ENCODE results near the gene SERPINI1. TPM values are rescaled to one million over a fixed set of nuclear protein-coding genes. Genes with fewer than 3 reads are reported as not detected.

The SERPINI1 gene
- total and polyA plus RNA-seq, 9 of the 15 experiments (the other 6 are each of a cell fraction or from before 2014, with no cell fraction given): 1.6 to 9.9 (median 3.5) TPM

DNA sequence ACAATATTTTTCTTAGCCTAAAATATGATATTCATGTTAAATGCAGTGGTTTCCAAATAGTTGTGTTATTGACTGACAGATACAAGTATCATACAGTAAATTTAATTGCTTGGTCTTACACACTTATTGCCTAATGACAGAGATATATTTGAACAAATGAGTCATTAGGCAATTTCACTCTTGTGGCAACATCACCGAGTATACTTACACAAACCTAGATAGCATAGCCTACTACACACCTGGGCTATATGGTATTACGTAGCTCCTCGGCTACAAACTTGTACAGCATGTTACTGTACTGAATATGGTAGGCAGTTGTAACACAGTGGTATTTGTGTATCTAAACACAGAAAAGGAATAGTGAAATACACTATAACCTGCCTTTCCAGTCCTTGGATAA, 50.3 kb downstream of the SERPINI1 start:
- no peak overlapping the region for H3K9ac ChIP-seq (ENCODE audit: insufficient read depth in 1 of 2, low read depth in 2 of 2, low read length in 2 of 2)
- H3K4me2 ChIP-seq (ENCODE audit: insufficient read depth, low read length): no peak overlapping the region
- H2AFZ ChIP-seq (ENCODE audit: low read depth, low read length): no peak overlapping the region
- H3K9me1 ChIP-seq (ENCODE audit: control insufficient read depth, insufficient read depth, low read length): no peaks in the 10 kb centered on the region
- in situ Hi-C loops (cut with MboI): no loop called here
- H3K27me3 ChIP-seq (ENCODE audit: control insufficient read depth in 2 of 2, insufficient read depth in 2 of 2, low read length in 2 of 2): no peaks in the 10 kb centered on the region; a peak in 1 of 5 replicates
- H4K20me1 ChIP-seq (replicated peaks; ENCODE audit: control insufficient read depth, insufficient read depth, low read length): no peaks in the 10 kb centered on the region
- FAIRE-seq (no peak), DNase-seq (ENCODE audit: extremely low read depth in 1 of 4, low spot score in 3 of 4) (no peak), ATAC-seq (no peak)
- CTCF ChIA-PET (ENCODE audit: low intra/inter-chr PET ratio): no interaction called here
- BruUV-seq (replicated peaks): no TSS peak
- no peaks in the 10 kb centered on the region for H3K9me3 ChIP-seq (replicated peaks; ENCODE audit: control insufficient read depth, insufficient read depth, low read depth, low read length)
- POLR2A ChIA-PET: no interaction called here
- TF ChIP-seq BMI1 (IDR thresholded peaks at IDR 0.05; ENCODE audit: low read length) (no peak), CEBPG (CRISPR knock-in tag; IDR thresholded peaks at IDR 0.05) (no peak), CEBPG (tag; conservative IDR thresholded peaks at IDR 0.05 in 1 of 2, IDR thresholded peaks at IDR 0.05 in 1 of 2) (0 out of 4 replicates have a peak, but pooled peaks of 1 of the 2 experiments have one; percentile 27)
- no peaks in the 10 kb centered on the region for H3K36me3 ChIP-seq (ENCODE audit: control insufficient read depth, insufficient read depth, low read length)
- intact Hi-C loops (cut with micrococcal nuclease): no loop called here
- H3K79me2 ChIP-seq (ENCODE audit: control insufficient read depth, insufficient read depth, low read length): no peaks in the 10 kb centered on the region
- no peaks in the 10 kb centered on the region for H3K4me1 ChIP-seq (replicated peaks in 1 of 2; ENCODE audit: control insufficient read depth in 2 of 2, insufficient read depth in 2 of 2, low read length in 2 of 2)
- H3K4me3 ChIP-seq: no peak overlapping the region
- WGBS (ENCODE audit: insufficient coverage, low coverage, missing lambda C conversion rate): 14% methylated on average over 3 of the region's 3 CpGs
- no peak overlapping the region for H3K27ac ChIP-seq (ENCODE audit: extremely low read depth, low read depth, low read length)

DNA sequence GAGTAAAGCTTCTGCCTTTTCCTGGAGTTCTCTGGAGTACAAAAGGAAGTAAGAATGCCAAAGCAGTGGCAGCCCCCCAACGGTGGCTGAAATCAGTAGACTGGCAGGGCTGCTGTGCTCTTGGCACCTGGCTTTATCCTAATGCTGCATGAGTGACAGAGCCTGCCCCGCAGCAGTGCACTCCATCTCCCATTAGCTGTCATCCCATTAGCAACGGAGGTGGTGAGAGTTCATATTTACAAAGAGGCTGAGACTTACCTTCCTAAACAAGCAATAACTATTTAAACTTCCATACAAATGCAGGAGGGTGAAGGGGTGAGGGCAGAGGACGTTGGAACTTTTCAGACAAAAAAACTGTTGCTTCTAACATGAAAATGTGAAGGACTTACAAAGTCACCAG, 51.9 kb downstream of the SERPINI1 start:
- Histone ChIP-seq H3K27ac (ENCODE audit: extremely low read depth, low read depth, low read length) (no peak overlapping the region), H3K4me3 (no peak overlapping the region), H3K27me3 (ENCODE audit: control insufficient read depth in 2 of 2, insufficient read depth in 2 of 2, low read length in 2 of 2) (no peaks in the 10 kb centered on the region; a peak in 1 of 5 replicates), H3K4me2 (ENCODE audit: insufficient read depth, low read length) (no peak overlapping the region), H4K20me1 (replicated peaks; ENCODE audit: control insufficient read depth, insufficient read depth, low read length) (no peaks in the 10 kb centered on the region), H3K79me2 (ENCODE audit: control insufficient read depth, insufficient read depth, low read length) (no peaks in the 10 kb centered on the region), H3K9me3 (replicated peaks; ENCODE audit: control insufficient read depth, insufficient read depth, low read depth, low read length) (no peaks in the 10 kb centered on the region), H3K36me3 (ENCODE audit: control insufficient read depth, insufficient read depth, low read length) (no peaks in the 10 kb centered on the region), H3K4me1 (replicated peaks in 1 of 2; ENCODE audit: control insufficient read depth in 2 of 2, insufficient read depth in 2 of 2, low read length in 2 of 2) (no peaks in the 10 kb centered on the region), H3K9ac (ENCODE audit: insufficient read depth in 1 of 2, low read depth in 2 of 2, low read length in 2 of 2) (no peak overlapping the region), H3K9me1 (ENCODE audit: control insufficient read depth, insufficient read depth, low read length) (no peaks in the 10 kb centered on the region), H2AFZ (ENCODE audit: low read depth, low read length) (no peak overlapping the region)
- 0% methylated on average over 4 of the region's 4 CpGs for WGBS (ENCODE audit: insufficient coverage, low coverage, missing lambda C conversion rate)
- CTCF ChIA-PET (ENCODE audit: low intra/inter-chr PET ratio): no interaction called here
- ATAC-seq (no peak), DNase-seq (ENCODE audit: extremely low read depth in 1 of 4, low spot score in 3 of 4) (no peak), FAIRE-seq (no peak)
- intact Hi-C loops (cut with micrococcal nuclease) (no loop called here), in situ Hi-C loops (cut with MboI) (no loop called here)
- POLR2A ChIA-PET: no interaction called here
- no TSS peak for BruUV-seq (replicated peaks)
- TF ChIP-seq NFIX (CRISPR knock-in tag; IDR thresholded peaks at IDR 0.05; ENCODE audit: low read depth) (no peak), RBM22 (IDR thresholded peaks at IDR 0.05; ENCODE audit: low read depth, low read length, poor library complexity, severe bottlenecking) (no peak), RBM25 (IDR thresholded peaks at IDR 0.05; ENCODE audit: low read depth, low read length, severe bottlenecking) (no peak), TAF9B (IDR thresholded peaks at IDR 0.05; ENCODE audit: partially characterized antibody) (no peak), ZNF133 (CRISPR knock-in tag; IDR thresholded peaks at IDR 0.05) (no peak), SMAD1 (IDR thresholded peaks at IDR 0.05; ENCODE audit: low read depth, low read length, partially characterized antibody) (no peak), SIX5 (IDR thresholded peaks at IDR 0.05; ENCODE audit: borderline replicate concordance in 1 of 2, insufficient read depth in 1 of 2, low read depth in 1 of 2, low read length in 2 of 2) (no peak)
- TF ChIP-seq, protein P1, sequence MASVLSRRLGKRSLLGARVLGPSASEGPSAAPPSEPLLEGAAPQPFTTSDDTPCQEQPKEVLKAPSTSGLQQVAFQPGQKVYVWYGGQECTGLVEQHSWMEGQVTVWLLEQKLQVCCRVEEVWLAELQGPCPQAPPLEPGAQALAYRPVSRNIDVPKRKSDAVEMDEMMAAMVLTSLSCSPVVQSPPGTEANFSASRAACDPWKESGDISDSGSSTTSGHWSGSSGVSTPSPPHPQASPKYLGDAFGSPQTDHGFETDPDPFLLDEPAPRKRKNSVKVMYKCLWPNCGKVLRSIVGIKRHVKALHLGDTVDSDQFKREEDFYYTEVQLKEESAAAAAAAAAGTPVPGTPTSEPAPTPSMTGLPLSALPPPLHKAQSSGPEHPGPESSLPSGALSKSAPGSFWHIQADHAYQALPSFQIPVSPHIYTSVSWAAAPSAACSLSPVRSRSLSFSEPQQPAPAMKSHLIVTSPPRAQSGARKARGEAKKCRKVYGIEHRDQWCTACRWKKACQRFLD (CRISPR knock-in tag; IDR thresholded peaks at IDR 0.05): no peak

All from K562 (cell line).